SK-N-SH (cell line): ENCODE data around the gene B3GNT3. TPM values are rescaled to one million over a fixed set of nuclear protein-coding genes. Genes with fewer than 3 reads are reported as not detected.

ENCODE experiments used
- CTCF ChIA-PET: fragments of 300-600, 350-600 bp; formaldehyde crosslinking; extraction: SDS; loops from one replicate; lab custom pipeline; 2021; lab: Yijun Ruan, JAX
- POLR2A ChIA-PET: fragments of 350-600 bp; sonication (Branson Sonifier 250); formaldehyde crosslinking; extraction: SDS; loops from one replicate; lab custom pipeline; 2020; ENCODE audit warnings: antibody characterized with exemption, inconsistent platforms; lab: Yijun Ruan, JAX
- DNase-seq: peaks from one replicate; pipeline ENCODE4 v3.0.0; 2012
- H2AFZ ChIP-seq: fragments of 200-600 bp; sonication (generic); 2 replicates; pipeline ENCODE4 v1.8.1; 2016; ENCODE audit warnings: antibody characterized with exemption, mild to moderate bottlenecking, low read depth
- H3F3A ChIP-seq: fragments of 200-600 bp; sonication (generic); replicated peaks from 2 replicates; pipeline ENCODE3; 2016; ENCODE audit warnings: antibody characterized with exemption, mild to moderate bottlenecking; ENCODE audit not compliant: insufficient read depth
- H3K27ac ChIP-seq, 2 experiments: fragments of 200-500 bp in 1 of 2; fragments of 200-600 bp in 1 of 2; sonication (Bioruptor generic) in 1 of 2; sonication (generic), shearing (Covaris generic) in 1 of 2; 2 replicates each; pipeline versions ENCODE4 v1.5.1 to v1.6.1; 2014 to 2016; ENCODE audit warnings: low read depth in 2 of 2, inconsistent platforms in 1 of 2, low read length in 1 of 2, mild to moderate bottlenecking in 1 of 2, mixed read lengths in 1 of 2
- H3K27me3 ChIP-seq: fragments of 200-600 bp; sonication (generic), shearing (Covaris generic); 2 replicates; pipeline ENCODE4 v1.6.1; 2016; ENCODE audit warnings: mixed run types; ENCODE audit not compliant: insufficient read depth
- H3K36me3 ChIP-seq, 2 experiments: fragments of 200-500 bp in 1 of 2; fragments of 200-600 bp in 1 of 2; sonication (Bioruptor generic) in 1 of 2; sonication (generic) in 1 of 2; replicated peaks in 1 of 2; 2 replicates each; pipeline versions ENCODE3 to v1.5.1; 2014 to 2016; ENCODE audit warnings: low read length in 1 of 2, mild to moderate bottlenecking in 1 of 2; ENCODE audit not compliant: insufficient read depth in 2 of 2, control insufficient read depth in 1 of 2
- H3K4me1 ChIP-seq, 2 experiments: fragments of 200-500 bp in 1 of 2; fragments of 200-600 bp in 1 of 2; sonication (Bioruptor generic) in 1 of 2; sonication (generic), shearing (Covaris generic) in 1 of 2; 2 replicates each; pipeline versions ENCODE4 v1.5.1 to v1.6.1; 2014 to 2016; ENCODE audit warnings: low read depth in 1 of 2, low read length in 1 of 2, mixed run types in 1 of 2; ENCODE audit not compliant: insufficient read depth in 2 of 2, control insufficient read depth in 1 of 2
- H3K4me2 ChIP-seq: fragments of 200-600 bp; sonication (generic), shearing (Covaris generic); 2 replicates; pipeline ENCODE4 v1.6.1; 2017; ENCODE audit warnings: mixed run types
- H3K4me3 ChIP-seq, 2 experiments: fragments of 200-500 bp in 1 of 2; fragments of 200-600 bp in 1 of 2; sonication (Bioruptor generic) in 1 of 2; sonication (generic), shearing (Covaris generic) in 1 of 2; 2 replicates each; pipeline versions ENCODE4 v1.5.1 to v1.8.1; 2014 to 2016; ENCODE audit warnings: low read depth in 2 of 2, inconsistent platforms in 1 of 2, low read length in 1 of 2, mild to moderate bottlenecking in 1 of 2, mixed read lengths in 1 of 2, moderate library complexity in 1 of 2
- H3K79me2 ChIP-seq: fragments of 200-600 bp; sonication (generic); 2 replicates; pipeline ENCODE4 v1.8.1; 2017; ENCODE audit warnings: mild to moderate bottlenecking; ENCODE audit not compliant: insufficient read depth
- H3K9ac ChIP-seq: fragments of 200-600 bp; sonication (generic); 2 replicates; pipeline ENCODE4 v1.6.1; 2017; ENCODE audit warnings: mixed run types
- H3K9me2 ChIP-seq: fragments of 200-600 bp; sonication (generic); 2 replicates; pipeline ENCODE4 v1.6.1; 2017; ENCODE audit warnings: mixed run types
- H3K9me3 ChIP-seq: fragments of 200-600 bp; sonication (generic); 2 replicates; pipeline ENCODE4 v1.6.1; 2017; ENCODE audit warnings: mixed run types, mild to moderate bottlenecking, moderate library complexity
- H4K20me1 ChIP-seq: fragments of 200-600 bp; sonication (generic); 2 replicates; pipeline ENCODE4 v1.6.1; 2017; ENCODE audit warnings: mild to moderate bottlenecking, mixed run types; ENCODE audit not compliant: insufficient read depth
- ELF1 ChIP-seq: IDR thresholded peaks from 2 replicates; pipeline ENCODE4 v1.4.0; 2012
- FOXJ3 ChIP-seq: sonication (generic); formaldehyde crosslinking; IDR thresholded peaks from 2 replicates; pipeline ENCODE4 v1.5.1; 2020; ENCODE audit warnings: mild to moderate bottlenecking, missing genetic modification reagents
- FOXM1 ChIP-seq: IDR thresholded peaks from 2 replicates; pipeline ENCODE4 v1.4.0; 2012; ENCODE audit warnings: low read depth, mild to moderate bottlenecking
- MXI1 ChIP-seq: IDR thresholded peaks from 2 replicates; pipeline ENCODE4 v1.6.1; 2012; ENCODE audit warnings: mild to moderate bottlenecking, low read depth, low read length, improper control_type of control experiment
- NFIC ChIP-seq: IDR thresholded peaks from 2 replicates; pipeline ENCODE4 v1.4.0; 2012; ENCODE audit warnings: borderline replicate concordance
- RAD21 ChIP-seq: IDR thresholded peaks from 2 replicates; pipeline ENCODE4 v1.6.1; 2012; ENCODE audit warnings: mild to moderate bottlenecking, low read length
- TCF12 ChIP-seq: IDR thresholded peaks from 2 replicates; pipeline ENCODE4 v1.4.0; 2012
- TEAD4 ChIP-seq: IDR thresholded peaks from 2 replicates; pipeline ENCODE4 v1.4.0; 2012; ENCODE audit warnings: mild to moderate bottlenecking, borderline replicate concordance; ENCODE audit not compliant: insufficient read depth
- WGBS: methylation state at CpG from one replicate; pipeline ENCODE4 v1.1.6; 2017; ENCODE audit warnings: low lambda C conversion rate; 5-methylcytosine and 5-hydroxymethylcytosine counted together
- polyA plus RNA-seq, 3 experiments: library from polyadenylated mRNA; depleted of rRNA; stranded (reverse); fragments of >200 nt; gene quantifications; 2 replicates each; pipeline ENCODE4 v1.2.3, GENCODE V29; 2012
- TF ChIP-seq, protein P1 (sequence below): IDR thresholded peaks from 2 replicates; pipeline ENCODE4; 2012
- TF ChIP-seq, protein P2 (sequence below): IDR thresholded peaks from 2 replicates; pipeline ENCODE4 v1.6.1; 2012; ENCODE audit warnings: mild to moderate bottlenecking, low read depth, low read length, moderate library complexity
- TF ChIP-seq, protein P3 (sequence below): IDR thresholded peaks from 2 replicates; pipeline ENCODE4 v1.4.0; 2012; ENCODE audit warnings: low read depth, borderline replicate concordance

Gene B3GNT3
- polyA plus RNA-seq, 1 of the 3 experiments (the other 2 are of a cell fraction): not detected

DNA sequence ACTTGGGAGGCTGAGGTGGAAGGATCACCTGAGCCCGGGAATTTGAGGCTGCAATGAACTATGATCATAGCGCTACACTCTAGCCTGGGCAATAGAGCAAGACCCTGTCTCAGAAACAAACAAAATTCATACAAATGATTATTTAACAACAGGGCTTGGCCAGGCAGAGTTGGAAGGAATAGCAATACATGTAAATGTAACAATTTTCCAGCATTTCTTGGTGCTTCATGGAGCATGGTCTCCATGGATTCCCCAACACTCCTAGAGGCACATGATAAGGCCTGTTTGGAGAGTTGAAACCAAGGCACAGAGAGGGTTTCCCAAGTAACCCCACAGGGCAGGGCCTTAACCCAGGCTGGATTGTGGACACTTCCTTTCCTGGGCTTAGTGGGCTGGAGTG, 16.2 kb downstream of the B3GNT3 start (continued):
- TF ChIP-seq, protein P1, sequence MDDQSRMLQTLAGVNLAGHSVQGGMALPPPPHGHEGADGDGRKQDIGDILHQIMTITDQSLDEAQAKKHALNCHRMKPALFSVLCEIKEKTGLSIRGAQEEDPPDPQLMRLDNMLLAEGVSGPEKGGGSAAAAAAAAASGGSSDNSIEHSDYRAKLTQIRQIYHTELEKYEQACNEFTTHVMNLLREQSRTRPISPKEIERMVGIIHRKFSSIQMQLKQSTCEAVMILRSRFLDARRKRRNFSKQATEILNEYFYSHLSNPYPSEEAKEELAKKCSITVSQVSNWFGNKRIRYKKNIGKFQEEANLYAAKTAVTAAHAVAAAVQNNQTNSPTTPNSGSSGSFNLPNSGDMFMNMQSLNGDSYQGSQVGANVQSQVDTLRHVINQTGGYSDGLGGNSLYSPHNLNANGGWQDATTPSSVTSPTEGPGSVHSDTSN: no peak
- TF ChIP-seq TEAD4 (no peak), FOXJ3 (CRISPR knock-in tag) (no peak)
- TF ChIP-seq, protein P2, sequence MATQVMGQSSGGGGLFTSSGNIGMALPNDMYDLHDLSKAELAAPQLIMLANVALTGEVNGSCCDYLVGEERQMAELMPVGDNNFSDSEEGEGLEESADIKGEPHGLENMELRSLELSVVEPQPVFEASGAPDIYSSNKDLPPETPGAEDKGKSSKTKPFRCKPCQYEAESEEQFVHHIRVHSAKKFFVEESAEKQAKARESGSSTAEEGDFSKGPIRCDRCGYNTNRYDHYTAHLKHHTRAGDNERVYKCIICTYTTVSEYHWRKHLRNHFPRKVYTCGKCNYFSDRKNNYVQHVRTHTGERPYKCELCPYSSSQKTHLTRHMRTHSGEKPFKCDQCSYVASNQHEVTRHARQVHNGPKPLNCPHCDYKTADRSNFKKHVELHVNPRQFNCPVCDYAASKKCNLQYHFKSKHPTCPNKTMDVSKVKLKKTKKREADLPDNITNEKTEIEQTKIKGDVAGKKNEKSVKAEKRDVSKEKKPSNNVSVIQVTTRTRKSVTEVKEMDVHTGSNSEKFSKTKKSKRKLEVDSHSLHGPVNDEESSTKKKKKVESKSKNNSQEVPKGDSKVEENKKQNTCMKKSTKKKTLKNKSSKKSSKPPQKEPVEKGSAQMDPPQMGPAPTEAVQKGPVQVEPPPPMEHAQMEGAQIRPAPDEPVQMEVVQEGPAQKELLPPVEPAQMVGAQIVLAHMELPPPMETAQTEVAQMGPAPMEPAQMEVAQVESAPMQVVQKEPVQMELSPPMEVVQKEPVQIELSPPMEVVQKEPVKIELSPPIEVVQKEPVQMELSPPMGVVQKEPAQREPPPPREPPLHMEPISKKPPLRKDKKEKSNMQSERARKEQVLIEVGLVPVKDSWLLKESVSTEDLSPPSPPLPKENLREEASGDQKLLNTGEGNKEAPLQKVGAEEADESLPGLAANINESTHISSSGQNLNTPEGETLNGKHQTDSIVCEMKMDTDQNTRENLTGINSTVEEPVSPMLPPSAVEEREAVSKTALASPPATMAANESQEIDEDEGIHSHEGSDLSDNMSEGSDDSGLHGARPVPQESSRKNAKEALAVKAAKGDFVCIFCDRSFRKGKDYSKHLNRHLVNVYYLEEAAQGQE: no peak
- TF ChIP-seq, all 33 proteins: peak for 0

DNA sequence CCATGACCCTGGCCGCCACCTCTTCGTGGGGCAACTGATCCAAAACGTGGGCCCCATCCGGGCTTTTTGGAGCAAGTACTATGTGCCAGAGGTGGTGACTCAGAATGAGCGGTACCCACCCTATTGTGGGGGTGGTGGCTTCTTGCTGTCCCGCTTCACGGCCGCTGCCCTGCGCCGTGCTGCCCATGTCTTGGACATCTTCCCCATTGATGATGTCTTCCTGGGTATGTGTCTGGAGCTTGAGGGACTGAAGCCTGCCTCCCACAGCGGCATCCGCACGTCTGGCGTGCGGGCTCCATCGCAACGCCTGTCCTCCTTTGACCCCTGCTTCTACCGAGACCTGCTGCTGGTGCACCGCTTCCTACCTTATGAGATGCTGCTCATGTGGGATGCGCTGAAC, 16.7 kb downstream of the B3GNT3 start:
- H3K27me3 ChIP-seq: no peaks in the 10 kb centered on the region
- CTCF ChIA-PET: interaction anchor here (0.6 kb wide), 1 partner anchor 9 kb away, joined by 3 read pairs; no protein-coding TSS in a partner anchor
- POLR2A ChIA-PET: no interaction called here
- H3K9me3 ChIP-seq: no peaks in the 10 kb centered on the region
- no peak for TF ChIP-seq NFIC
- no peak for TF ChIP-seq RAD21
- TF ChIP-seq ELF1: no peak
- no peaks in the 10 kb centered on the region for H3K79me2 ChIP-seq
- DNase-seq: no peak
- no peaks in the 10 kb centered on the region for H3F3A ChIP-seq
- H3K36me3 ChIP-seq: no peaks in the 10 kb centered on the region
- WGBS: 100% methylated on average over 1 of the region's 20 CpGs
- H2AFZ ChIP-seq: no peak overlapping the region
- H3K4me1 ChIP-seq: no peaks in the 10 kb centered on the region
- H3K9me2 ChIP-seq: no peaks in the 10 kb centered on the region
- H3K9ac ChIP-seq: no peak overlapping the region
- no peak overlapping the region for H3K27ac ChIP-seq
- H4K20me1 ChIP-seq: no peaks in the 10 kb centered on the region
- no peak overlapping the region for H3K4me3 ChIP-seq
- no peak overlapping the region for H3K4me2 ChIP-seq

DNA sequence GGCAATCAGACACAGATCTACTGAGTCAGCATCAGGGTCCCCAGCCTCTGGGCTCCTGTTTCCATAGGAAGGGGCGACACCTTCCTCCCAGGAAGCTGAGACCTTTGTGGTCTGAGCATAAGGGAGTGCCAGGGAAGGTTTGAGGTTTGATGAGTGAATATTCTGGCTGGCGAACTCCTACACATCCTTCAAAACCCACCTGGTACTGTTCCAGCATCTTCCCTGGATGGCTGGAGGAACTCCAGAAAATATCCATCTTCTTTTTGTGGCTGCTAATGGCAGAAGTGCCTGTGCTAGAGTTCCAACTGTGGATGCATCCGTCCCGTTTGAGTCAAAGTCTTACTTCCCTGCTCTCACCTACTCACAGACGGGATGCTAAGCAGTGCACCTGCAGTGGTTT, 17.2 kb downstream of the B3GNT3 start:
- H3K9me2 ChIP-seq: no peaks in the 10 kb centered on the region
- H3K4me1 ChIP-seq: no peaks in the 10 kb centered on the region
- H3K79me2 ChIP-seq: no peaks in the 10 kb centered on the region
- TF ChIP-seq FOXJ3 (CRISPR knock-in tag) (no peak), MXI1 (no peak), FOXM1 (no peak), NFIC (no peak), TCF12 (no peak)
- TF ChIP-seq, protein P1: no peak
- TF ChIP-seq, protein P3, sequence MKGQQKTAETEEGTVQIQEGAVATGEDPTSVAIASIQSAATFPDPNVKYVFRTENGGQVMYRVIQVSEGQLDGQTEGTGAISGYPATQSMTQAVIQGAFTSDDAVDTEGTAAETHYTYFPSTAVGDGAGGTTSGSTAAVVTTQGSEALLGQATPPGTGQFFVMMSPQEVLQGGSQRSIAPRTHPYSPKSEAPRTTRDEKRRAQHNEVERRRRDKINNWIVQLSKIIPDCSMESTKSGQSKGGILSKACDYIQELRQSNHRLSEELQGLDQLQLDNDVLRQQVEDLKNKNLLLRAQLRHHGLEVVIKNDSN: no peak
- 48% methylated on average over 4 of the region's 5 CpGs for WGBS
- H4K20me1 ChIP-seq: no peaks in the 10 kb centered on the region
- DNase-seq: no peak
- H3K9me3 ChIP-seq: no peaks in the 10 kb centered on the region
- H3K27me3 ChIP-seq: no peaks in the 10 kb centered on the region
- POLR2A ChIA-PET: no interaction called here
- H3K4me3 ChIP-seq: no peak overlapping the region
- H3K36me3 ChIP-seq: no peaks in the 10 kb centered on the region
- H3K27ac ChIP-seq: no peak overlapping the region
- H3F3A ChIP-seq: no peaks in the 10 kb centered on the region
- no peak overlapping the region for H3K9ac ChIP-seq
- no peak overlapping the region for H3K4me2 ChIP-seq
- no peak overlapping the region for H2AFZ ChIP-seq
- CTCF ChIA-PET: interaction anchor here (0.6 kb wide), 1 partner anchor 10 kb away, joined by 3 read pairs; no protein-coding TSS in a partner anchor
